GM23338 (cell line): ENCODE measurements around the gene SLC25A29. TPM values are rescaled to one million over a fixed set of nuclear protein-coding genes. Genes with fewer than 3 reads are reported as not detected.

Experiments
- ATAC-seq: fragments of 200-7000 bp; cut with Tn5 transposase; 3 replicates; pipeline ENCODE4 v1.9.1; 2020
- DNase-seq: peaks from one replicate; pipeline ENCODE4 v3.0.0-alpha.2; 2015; ENCODE audit warnings: low spot score
- H2AFZ ChIP-seq: fragments of 200-600 bp; sonication (generic); 2 replicates; pipeline ENCODE4 v1.8.0; 2016; ENCODE audit warnings: antibody characterized with exemption, mild to moderate bottlenecking, moderate library complexity
- H3F3A ChIP-seq: fragments of 200-600 bp; sonication (generic); replicated peaks from 2 replicates; pipeline ENCODE4 v1.8.0; 2017; ENCODE audit warnings: antibody characterized with exemption, mixed run types, low read depth
- H3K27ac ChIP-seq: fragments of 200-600 bp; sonication (generic); 2 replicates; pipeline ENCODE4 v1.6.1; 2016; ENCODE audit warnings: low read depth
- H3K27me3 ChIP-seq: fragments of 200-600 bp; sonication (generic); 2 replicates; pipeline ENCODE4 v1.8.0; 2016; ENCODE audit warnings: mild to moderate bottlenecking, mixed run types, moderate library complexity; ENCODE audit not compliant: insufficient read depth
- H3K36me3 ChIP-seq: fragments of 200-600 bp; sonication (generic); 2 replicates; pipeline ENCODE4 v1.8.0; 2016; ENCODE audit warnings: mild to moderate bottlenecking; ENCODE audit not compliant: insufficient read depth
- H3K4me1 ChIP-seq: fragments of 200-600 bp; sonication (generic); 2 replicates; pipeline ENCODE4 v1.8.0; 2016; ENCODE audit warnings: mild to moderate bottlenecking, moderate library complexity; ENCODE audit not compliant: insufficient read depth
- H3K4me2 ChIP-seq: fragments of 200-600 bp; sonication (generic); 2 replicates; pipeline ENCODE4 v1.7.1; 2017; ENCODE audit warnings: mixed run types
- H3K4me3 ChIP-seq: fragments of 200-600 bp; sonication (generic); 2 replicates; pipeline ENCODE4 v1.6.1; 2016; ENCODE audit warnings: mixed run types
- H3K79me2 ChIP-seq: fragments of 200-600 bp; sonication (generic); replicated peaks from 2 replicates; pipeline ENCODE4 v1.8.0; 2017; ENCODE audit warnings: mild to moderate bottlenecking; ENCODE audit not compliant: insufficient read depth
- H3K9me2 ChIP-seq: fragments of 200-600 bp; sonication (generic); 2 replicates; pipeline ENCODE4 v1.8.0; 2017; ENCODE audit not compliant: insufficient read depth
- H4K20me1 ChIP-seq: fragments of 200-600 bp; sonication (generic); replicated peaks from 2 replicates; pipeline ENCODE4 v1.8.0; 2017; ENCODE audit warnings: mild to moderate bottlenecking; ENCODE audit not compliant: insufficient read depth
- H3K27ac Mint-ChIP-seq: 2 replicates; pipeline ENCODE4 v1.8.0; 2020; ENCODE audit warnings: inconsistent platforms, mild to moderate bottlenecking, moderate library complexity, mixed read lengths
- H3K27me3 Mint-ChIP-seq: 3 replicates; pipeline ENCODE4 v1.8.0; 2022; ENCODE audit warnings: low read depth, mild to moderate bottlenecking, moderate library complexity, mixed read lengths, inconsistent platforms; ENCODE audit not compliant: insufficient read depth, poor library complexity
- H3K36me3 Mint-ChIP-seq: 3 replicates; pipeline ENCODE4 v1.8.0; 2021; ENCODE audit warnings: low read depth, mild to moderate bottlenecking, inconsistent platforms, moderate library complexity, mixed read lengths
- H3K4me1 Mint-ChIP-seq: 3 replicates; pipeline ENCODE4 v1.8.0; 2020; ENCODE audit warnings: mild to moderate bottlenecking, inconsistent platforms, mixed read lengths
- H3K4me3 Mint-ChIP-seq: 3 replicates; pipeline ENCODE4 v1.8.0; 2021; ENCODE audit warnings: moderate library complexity, mild to moderate bottlenecking, inconsistent platforms, mixed read lengths
- H3K9me3 Mint-ChIP-seq: 3 replicates; pipeline ENCODE4 v1.8.0; 2020; ENCODE audit warnings: moderate library complexity, mild to moderate bottlenecking, inconsistent platforms, mixed read lengths
- CREB1 ChIP-seq: fragments of 250-450 bp; sonication (Bioruptor Pico); IDR thresholded peaks from 2 replicates; pipeline ENCODE4 v1.5.0; 2020; ENCODE audit warnings: low read depth, mild to moderate bottlenecking, moderate library complexity
- ETS1 ChIP-seq: IDR thresholded peaks from 2 replicates; pipeline ENCODE4 v1.6.1; 2016; ENCODE audit warnings: antibody characterized with exemption
- EZH2 ChIP-seq: fragments of 200-600 bp; sonication (generic); IDR thresholded peaks from one replicate; pipeline ENCODE4 v1.8.0; 2017; ENCODE audit warnings: antibody characterized with exemption, mild to moderate bottlenecking, low read depth; ENCODE audit not compliant: unreplicated experiment
- EZH2phosphoT487 ChIP-seq: fragments of 200-600 bp; sonication (generic); IDR thresholded peaks from one replicate; pipeline ENCODE4 v1.8.1; 2018; ENCODE audit warnings: antibody characterized with exemption; ENCODE audit not compliant: unreplicated experiment
- JUNB ChIP-seq: IDR thresholded peaks from one replicate; pipeline ENCODE4 v1.6.1; 2016; ENCODE audit warnings: antibody characterized with exemption; ENCODE audit not compliant: unreplicated experiment
- NANOG ChIP-seq: IDR thresholded peaks from 2 replicates; pipeline ENCODE4 v1.6.1; 2016; ENCODE audit warnings: antibody characterized with exemption, borderline replicate concordance
- POLR2AphosphoS5 ChIP-seq: IDR thresholded peaks from 2 replicates; pipeline ENCODE4 v1.6.1; 2016; ENCODE audit warnings: antibody characterized with exemption, low read depth
- STAT1 ChIP-seq: IDR thresholded peaks from one replicate; pipeline ENCODE4 v1.6.1; 2016; ENCODE audit warnings: antibody characterized with exemption; ENCODE audit not compliant: unreplicated experiment
- ZNF114 ChIP-seq: fragments of 250-450 bp; sonication (Bioruptor Pico); IDR thresholded peaks from 2 replicates; pipeline ENCODE4 v1.5.0; 2020; ENCODE audit warnings: mild to moderate bottlenecking, moderate library complexity
- ZNF331 ChIP-seq: fragments of 250-450 bp; sonication (Bioruptor Pico); IDR thresholded peaks from 2 replicates; pipeline ENCODE4 v1.5.0; 2020; ENCODE audit warnings: low read depth, mild to moderate bottlenecking, moderate library complexity
- ZNF462 ChIP-seq: fragments of 250-450 bp; sonication (Bioruptor Pico); IDR thresholded peaks from 2 replicates; pipeline ENCODE4 v1.5.0; 2020; ENCODE audit warnings: mild to moderate bottlenecking, moderate library complexity
- polyA plus RNA-seq: library from polyadenylated mRNA; unstranded; fragments of >200 nt; fragmentation: Nextera tagmentation; extraction: Ambion mirVana; gene quantifications from 2 replicates; pipeline ENCODE4 v1.2.1, GENCODE V29; 2016
- total RNA-seq: library from RNA; depleted of rRNA; stranded (reverse); fragments of >200 nt; shearing (Covaris generic); gene quantifications from 2 replicates; pipeline ENCODE4 v1.2.3, GENCODE V29; 2014
- TF ChIP-seq, protein P1 (sequence below): IDR thresholded peaks from one replicate; pipeline ENCODE4 v1.6.1; 2018; ENCODE audit warnings: antibody characterized with exemption; ENCODE audit not compliant: unreplicated experiment
- TF ChIP-seq, protein P2 (sequence below), 2 experiments: fragments of 200-600 bp in 1 of 2; sonication (generic) in 1 of 2; conservative IDR thresholded peaks; 2 replicates each; pipeline versions ENCODE4 v1.5.1 to v1.6.1; 2016 to 2017; ENCODE audit warnings: antibody characterized with exemption in 2 of 2, low read depth in 2 of 2, mild to moderate bottlenecking in 2 of 2, moderate library complexity in 1 of 2

SLC25A29 gene
- total and polyA plus RNA-seq, 2 experiments from 2014 or later, result 65.6 to 206 TPM

DNA sequence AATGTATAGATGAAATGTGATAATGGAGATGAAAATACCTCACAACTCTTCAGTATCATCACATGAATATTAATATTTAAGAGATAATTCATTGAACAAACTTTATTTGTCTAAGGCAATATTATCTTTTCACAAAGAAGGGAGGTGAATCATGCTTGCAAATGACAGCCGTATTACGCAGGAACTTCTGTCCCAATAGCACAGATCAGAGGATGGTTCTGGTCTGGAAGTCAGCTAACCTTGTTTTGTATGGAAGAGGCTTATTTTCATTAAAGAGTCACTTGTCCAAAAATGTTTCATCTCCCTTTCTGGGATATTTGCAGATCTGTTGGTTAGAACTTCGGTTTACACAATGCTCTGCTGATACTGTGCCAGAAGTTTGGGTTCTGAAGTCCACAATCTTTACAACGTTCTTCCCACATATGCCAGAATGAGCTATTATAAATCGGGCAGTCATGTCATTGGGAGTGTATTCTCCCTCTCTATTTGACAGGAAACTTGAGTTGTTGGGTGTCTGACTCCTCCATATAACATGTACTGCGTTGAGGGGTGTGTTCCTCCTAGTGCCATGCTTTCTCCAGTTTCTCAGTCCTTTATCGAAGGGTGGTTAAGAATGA is 37.5 kb downstream of the SLC25A29 start:
- Mint-ChIP-seq H3K27ac (no peak overlapping the region), H3K4me3 (no peak overlapping the region), H3K36me3 (peaks cover 29% of the 10 kb centered on the region), H3K27me3 (peaks cover 2% of the 10 kb centered on the region), H3K4me1 (peaks cover 38% of the 10 kb centered on the region), H3K9me3 (no peaks in the 10 kb centered on the region)
- H3K79me2 ChIP-seq, result peaks cover 98% of the 10 kb centered on the region
- no peak overlapping the region for H3K4me2 ChIP-seq
- TF ChIP-seq EZH2, result no peak
- no peak for TF ChIP-seq ZNF114 (CRISPR knock-in tag)
- TF ChIP-seq, protein P1, sequence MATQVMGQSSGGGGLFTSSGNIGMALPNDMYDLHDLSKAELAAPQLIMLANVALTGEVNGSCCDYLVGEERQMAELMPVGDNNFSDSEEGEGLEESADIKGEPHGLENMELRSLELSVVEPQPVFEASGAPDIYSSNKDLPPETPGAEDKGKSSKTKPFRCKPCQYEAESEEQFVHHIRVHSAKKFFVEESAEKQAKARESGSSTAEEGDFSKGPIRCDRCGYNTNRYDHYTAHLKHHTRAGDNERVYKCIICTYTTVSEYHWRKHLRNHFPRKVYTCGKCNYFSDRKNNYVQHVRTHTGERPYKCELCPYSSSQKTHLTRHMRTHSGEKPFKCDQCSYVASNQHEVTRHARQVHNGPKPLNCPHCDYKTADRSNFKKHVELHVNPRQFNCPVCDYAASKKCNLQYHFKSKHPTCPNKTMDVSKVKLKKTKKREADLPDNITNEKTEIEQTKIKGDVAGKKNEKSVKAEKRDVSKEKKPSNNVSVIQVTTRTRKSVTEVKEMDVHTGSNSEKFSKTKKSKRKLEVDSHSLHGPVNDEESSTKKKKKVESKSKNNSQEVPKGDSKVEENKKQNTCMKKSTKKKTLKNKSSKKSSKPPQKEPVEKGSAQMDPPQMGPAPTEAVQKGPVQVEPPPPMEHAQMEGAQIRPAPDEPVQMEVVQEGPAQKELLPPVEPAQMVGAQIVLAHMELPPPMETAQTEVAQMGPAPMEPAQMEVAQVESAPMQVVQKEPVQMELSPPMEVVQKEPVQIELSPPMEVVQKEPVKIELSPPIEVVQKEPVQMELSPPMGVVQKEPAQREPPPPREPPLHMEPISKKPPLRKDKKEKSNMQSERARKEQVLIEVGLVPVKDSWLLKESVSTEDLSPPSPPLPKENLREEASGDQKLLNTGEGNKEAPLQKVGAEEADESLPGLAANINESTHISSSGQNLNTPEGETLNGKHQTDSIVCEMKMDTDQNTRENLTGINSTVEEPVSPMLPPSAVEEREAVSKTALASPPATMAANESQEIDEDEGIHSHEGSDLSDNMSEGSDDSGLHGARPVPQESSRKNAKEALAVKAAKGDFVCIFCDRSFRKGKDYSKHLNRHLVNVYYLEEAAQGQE, result no peak
- TF ChIP-seq JUNB, result no peak
- TF ChIP-seq STAT1, result no peak
- no peak for TF ChIP-seq NANOG
- no peak for TF ChIP-seq ZNF331 (CRISPR knock-in tag)
- no peak for TF ChIP-seq ZNF462 (CRISPR knock-in tag)
- no peak for TF ChIP-seq EZH2phosphoT487
- TF ChIP-seq CREB1 (CRISPR knock-in tag), result no peak
- TF ChIP-seq, protein P2, sequence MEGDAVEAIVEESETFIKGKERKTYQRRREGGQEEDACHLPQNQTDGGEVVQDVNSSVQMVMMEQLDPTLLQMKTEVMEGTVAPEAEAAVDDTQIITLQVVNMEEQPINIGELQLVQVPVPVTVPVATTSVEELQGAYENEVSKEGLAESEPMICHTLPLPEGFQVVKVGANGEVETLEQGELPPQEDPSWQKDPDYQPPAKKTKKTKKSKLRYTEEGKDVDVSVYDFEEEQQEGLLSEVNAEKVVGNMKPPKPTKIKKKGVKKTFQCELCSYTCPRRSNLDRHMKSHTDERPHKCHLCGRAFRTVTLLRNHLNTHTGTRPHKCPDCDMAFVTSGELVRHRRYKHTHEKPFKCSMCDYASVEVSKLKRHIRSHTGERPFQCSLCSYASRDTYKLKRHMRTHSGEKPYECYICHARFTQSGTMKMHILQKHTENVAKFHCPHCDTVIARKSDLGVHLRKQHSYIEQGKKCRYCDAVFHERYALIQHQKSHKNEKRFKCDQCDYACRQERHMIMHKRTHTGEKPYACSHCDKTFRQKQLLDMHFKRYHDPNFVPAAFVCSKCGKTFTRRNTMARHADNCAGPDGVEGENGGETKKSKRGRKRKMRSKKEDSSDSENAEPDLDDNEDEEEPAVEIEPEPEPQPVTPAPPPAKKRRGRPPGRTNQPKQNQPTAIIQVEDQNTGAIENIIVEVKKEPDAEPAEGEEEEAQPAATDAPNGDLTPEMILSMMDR (conservative IDR thresholded peaks at IDR 0.05; ENCODE audit: low read depth in 2 of 2), result no peak
- TF ChIP-seq ETS1, result no peak
- TF ChIP-seq POLR2AphosphoS5, result no peak
- H3K36me3 ChIP-seq, result no peaks in the 10 kb centered on the region; the same call in none of the 2 replicates
- no peak for ATAC-seq
- DNase-seq, result no peak
- H3K27ac ChIP-seq, result no peak overlapping the region
- no peaks in the 10 kb centered on the region for H3K9me2 ChIP-seq
- H3K4me1 ChIP-seq, result peaks cover 28% of the 10 kb centered on the region
- no peak overlapping the region for H2AFZ ChIP-seq
- H3F3A ChIP-seq, result 0 out of 2 replicates have a peak, but pooled peaks cover 11% of the 10 kb centered on the region
- no peak overlapping the region for H3K4me3 ChIP-seq
- peaks cover 84% of the 10 kb centered on the region for H4K20me1 ChIP-seq
- no peaks in the 10 kb centered on the region for H3K27me3 ChIP-seq
